Measurements from ENCODE around the gene KIF19. TPM values are rescaled to one million over a fixed set of nuclear protein-coding genes. Genes with fewer than 3 reads are reported as not detected.

KIF19 gene
- total RNA-seq, 1 experiment from 2014 or later, result 0.15 TPM

DNA sequence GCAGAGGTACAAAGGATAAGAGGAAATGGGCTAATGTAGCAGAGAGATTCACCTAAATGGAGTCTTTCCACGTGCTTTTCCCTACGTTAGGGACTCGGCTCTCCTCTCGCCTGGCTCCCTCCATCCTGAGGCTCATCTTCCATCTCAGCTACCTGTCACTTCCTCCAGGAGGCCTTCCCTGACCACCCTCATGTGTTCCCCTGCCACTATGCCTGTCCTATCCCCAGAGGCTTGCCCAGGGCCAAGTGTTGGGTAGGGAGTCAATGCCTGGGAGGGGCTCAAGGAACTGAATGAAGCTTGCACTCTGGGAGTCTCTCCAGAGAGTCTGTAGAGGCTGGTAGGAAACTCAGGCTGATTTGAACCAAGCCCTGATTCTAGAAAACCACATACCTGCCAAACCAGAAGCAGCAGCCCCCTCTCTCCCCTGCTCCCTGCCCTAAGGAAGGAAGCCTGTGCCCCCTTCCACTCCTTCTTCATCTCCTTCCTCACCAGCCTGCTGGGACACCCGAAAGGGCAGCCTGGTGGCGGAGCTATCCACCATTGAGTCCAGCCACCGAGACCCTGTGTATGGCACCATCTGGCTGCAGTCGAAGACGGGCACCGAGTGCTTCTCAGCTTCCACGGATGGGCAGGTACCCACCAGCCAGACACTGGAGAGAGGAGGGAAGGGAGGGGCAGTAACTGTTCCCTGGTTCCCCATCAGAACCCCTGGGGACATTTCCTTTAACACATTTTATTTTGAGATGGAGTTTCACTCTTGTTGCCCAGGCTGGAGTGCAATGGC is 26.6 kb upstream of the KIF19 start:
- POLR2A ChIA-PET, result no interaction called here
- BruUV-seq (replicated peaks), result no TSS peak

More for the DNA sequence above, 26.6 kb upstream of the KIF19 start:
- no peak for ATAC-seq
- no peak overlapping the region for H3K4me3 ChIP-seq (replicated peaks in 1 of 2; ENCODE audit: low read depth in 1 of 2, low read length in 2 of 2)
- no peaks in the 10 kb centered on the region for H3K79me2 ChIP-seq (ENCODE audit: insufficient read depth, low read length)
- no peak for DNase-seq (ENCODE audit: low read depth, low spot score)
- no peak overlapping the region for H3K27ac ChIP-seq (ENCODE audit: low read depth, low read length)
- ChIA-PET RAD21 (ENCODE audit: low non-redundant PET in 1 of 2, low total read pairs in 2 of 2, uncharacterized antibody in 2 of 2, unreplicated experiment in 2 of 2) (interaction anchor here in 1 of 2 experiments (0.7 kb wide), 1 partner anchor 158 kb away, joined by 3 read pairs; no protein-coding TSS in a partner anchor), CTCF (interaction anchor here (0.9 to 4.0 kb wide), 4 partner anchors 9 to 62 kb away, joined by 3 to 27 read pairs (median 11); partner anchors contain the start of gene BTBD17)
- H3K27me3 ChIP-seq (ENCODE audit: insufficient read depth, low read length), result no peaks in the 10 kb centered on the region
- H3K9ac ChIP-seq (ENCODE audit: low read length), result no peak overlapping the region
- TF ChIP-seq, protein P1, sequence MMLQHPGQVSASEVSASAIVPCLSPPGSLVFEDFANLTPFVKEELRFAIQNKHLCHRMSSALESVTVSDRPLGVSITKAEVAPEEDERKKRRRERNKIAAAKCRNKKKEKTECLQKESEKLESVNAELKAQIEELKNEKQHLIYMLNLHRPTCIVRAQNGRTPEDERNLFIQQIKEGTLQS (IDR thresholded peaks at IDR 0.05), result no peak
- TF ChIP-seq ZFX (IDR thresholded peaks at IDR 0.05) (no peak), SP1 (IDR thresholded peaks at IDR 0.05; ENCODE audit: low read depth) (no peak), JUND (IDR thresholded peaks at IDR 0.05) (no peak), CEBPB (IDR thresholded peaks at IDR 0.05; ENCODE audit: low read depth) (no peak), TCF7L2 (IDR thresholded peaks at IDR 0.05; ENCODE audit: borderline replicate concordance, extremely low read depth, insufficient read depth, insufficient read length) (no peak), FOSL1 (IDR thresholded peaks at IDR 0.05; ENCODE audit: low read depth) (no peak), ZNF274 (IDR thresholded peaks at IDR 0.05; ENCODE audit: low read depth, low read length) (no peak), EZH2phosphoT487 (IDR thresholded peaks at IDR 0.05; ENCODE audit: borderline replicate concordance) (no peak), ELF1 (IDR thresholded peaks at IDR 0.05; ENCODE audit: borderline replicate concordance, low read depth) (no peak), EGR1 (IDR thresholded peaks at IDR 0.05; ENCODE audit: low read depth) (no peak), SIN3A (IDR thresholded peaks at IDR 0.05; ENCODE audit: low read depth) (no peak)
- TF ChIP-seq, protein P2, sequence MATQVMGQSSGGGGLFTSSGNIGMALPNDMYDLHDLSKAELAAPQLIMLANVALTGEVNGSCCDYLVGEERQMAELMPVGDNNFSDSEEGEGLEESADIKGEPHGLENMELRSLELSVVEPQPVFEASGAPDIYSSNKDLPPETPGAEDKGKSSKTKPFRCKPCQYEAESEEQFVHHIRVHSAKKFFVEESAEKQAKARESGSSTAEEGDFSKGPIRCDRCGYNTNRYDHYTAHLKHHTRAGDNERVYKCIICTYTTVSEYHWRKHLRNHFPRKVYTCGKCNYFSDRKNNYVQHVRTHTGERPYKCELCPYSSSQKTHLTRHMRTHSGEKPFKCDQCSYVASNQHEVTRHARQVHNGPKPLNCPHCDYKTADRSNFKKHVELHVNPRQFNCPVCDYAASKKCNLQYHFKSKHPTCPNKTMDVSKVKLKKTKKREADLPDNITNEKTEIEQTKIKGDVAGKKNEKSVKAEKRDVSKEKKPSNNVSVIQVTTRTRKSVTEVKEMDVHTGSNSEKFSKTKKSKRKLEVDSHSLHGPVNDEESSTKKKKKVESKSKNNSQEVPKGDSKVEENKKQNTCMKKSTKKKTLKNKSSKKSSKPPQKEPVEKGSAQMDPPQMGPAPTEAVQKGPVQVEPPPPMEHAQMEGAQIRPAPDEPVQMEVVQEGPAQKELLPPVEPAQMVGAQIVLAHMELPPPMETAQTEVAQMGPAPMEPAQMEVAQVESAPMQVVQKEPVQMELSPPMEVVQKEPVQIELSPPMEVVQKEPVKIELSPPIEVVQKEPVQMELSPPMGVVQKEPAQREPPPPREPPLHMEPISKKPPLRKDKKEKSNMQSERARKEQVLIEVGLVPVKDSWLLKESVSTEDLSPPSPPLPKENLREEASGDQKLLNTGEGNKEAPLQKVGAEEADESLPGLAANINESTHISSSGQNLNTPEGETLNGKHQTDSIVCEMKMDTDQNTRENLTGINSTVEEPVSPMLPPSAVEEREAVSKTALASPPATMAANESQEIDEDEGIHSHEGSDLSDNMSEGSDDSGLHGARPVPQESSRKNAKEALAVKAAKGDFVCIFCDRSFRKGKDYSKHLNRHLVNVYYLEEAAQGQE (IDR thresholded peaks at IDR 0.05; ENCODE audit: low read depth), result no peak
- TF ChIP-seq, protein P3, sequence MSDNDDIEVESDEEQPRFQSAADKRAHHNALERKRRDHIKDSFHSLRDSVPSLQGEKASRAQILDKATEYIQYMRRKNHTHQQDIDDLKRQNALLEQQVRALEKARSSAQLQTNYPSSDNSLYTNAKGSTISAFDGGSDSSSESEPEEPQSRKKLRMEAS (IDR thresholded peaks at IDR 0.05), result no peak
- TF ChIP-seq, protein P4, sequence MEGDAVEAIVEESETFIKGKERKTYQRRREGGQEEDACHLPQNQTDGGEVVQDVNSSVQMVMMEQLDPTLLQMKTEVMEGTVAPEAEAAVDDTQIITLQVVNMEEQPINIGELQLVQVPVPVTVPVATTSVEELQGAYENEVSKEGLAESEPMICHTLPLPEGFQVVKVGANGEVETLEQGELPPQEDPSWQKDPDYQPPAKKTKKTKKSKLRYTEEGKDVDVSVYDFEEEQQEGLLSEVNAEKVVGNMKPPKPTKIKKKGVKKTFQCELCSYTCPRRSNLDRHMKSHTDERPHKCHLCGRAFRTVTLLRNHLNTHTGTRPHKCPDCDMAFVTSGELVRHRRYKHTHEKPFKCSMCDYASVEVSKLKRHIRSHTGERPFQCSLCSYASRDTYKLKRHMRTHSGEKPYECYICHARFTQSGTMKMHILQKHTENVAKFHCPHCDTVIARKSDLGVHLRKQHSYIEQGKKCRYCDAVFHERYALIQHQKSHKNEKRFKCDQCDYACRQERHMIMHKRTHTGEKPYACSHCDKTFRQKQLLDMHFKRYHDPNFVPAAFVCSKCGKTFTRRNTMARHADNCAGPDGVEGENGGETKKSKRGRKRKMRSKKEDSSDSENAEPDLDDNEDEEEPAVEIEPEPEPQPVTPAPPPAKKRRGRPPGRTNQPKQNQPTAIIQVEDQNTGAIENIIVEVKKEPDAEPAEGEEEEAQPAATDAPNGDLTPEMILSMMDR (IDR thresholded peaks at IDR 0.05 in 2 of 3, conservative IDR thresholded peaks at IDR 0.05 in 1 of 3; ENCODE audit: borderline replicate concordance in 1 of 3, insufficient read depth in 1 of 3, low read depth in 2 of 3, low read length in 2 of 3), result no peak
- intact Hi-C loops (cut with micrococcal nuclease), result loop anchor here (10.0 kb wide), 1 partner anchor 305 kb away; no protein-coding TSS in a partner anchor
- no peaks in the 10 kb centered on the region for H4K20me1 ChIP-seq (ENCODE audit: insufficient read depth)
- no peaks in the 10 kb centered on the region for H3K9me2 ChIP-seq (ENCODE audit: insufficient read depth)
- H3K4me2 ChIP-seq (ENCODE audit: low read length), result no peak overlapping the region
- no peak overlapping the region for H2AFZ ChIP-seq (ENCODE audit: low read depth, low read length, poor library complexity, severe bottlenecking)
- peaks cover 0 to 16% of the 10 kb centered on the region in 2 experiments; a peak in 3 of 4 replicates for H3K4me1 ChIP-seq (ENCODE audit: control insufficient read depth in 1 of 2, insufficient read depth in 2 of 2, low read length in 2 of 2)
- no peaks in the 10 kb centered on the region for H3K9me3 ChIP-seq (ENCODE audit: control insufficient read depth in 1 of 2, insufficient read depth in 1 of 2, low read depth in 1 of 2, low read length in 2 of 2)
- no peaks in the 10 kb centered on the region for H3K36me3 ChIP-seq (ENCODE audit: control insufficient read depth in 1 of 2, insufficient read depth in 2 of 2, low read length in 2 of 2)
